Erythroblast (primary cell): Measurements from ENCODE around the gene KHDRBS2.

Experiments used
- DNase-seq, 2 experiments: peaks; one replicate each; lab custom pipeline; 2025; lab: John Stamatoyannopoulos, UW
- GATA1 ChIP-seq: IDR thresholded peaks from 2 replicates; pipeline ENCODE4 v1.6.1; 2011; ENCODE audit warnings: low read depth, mild to moderate bottlenecking, control low read depth, low read length, moderate library complexity
- POLR2A ChIP-seq: IDR thresholded peaks from 2 replicates; pipeline ENCODE4 v1.6.1; 2011; ENCODE audit warnings: mild to moderate bottlenecking, low read length

KHDRBS2 gene

GRCh38 chr6:62129127-62129526, 156.9 kb downstream of the KHDRBS2 start:
- no peak for TF ChIP-seq GATA1
- TF ChIP-seq POLR2A: no peak

GRCh38 chr6:62119401-62119800, 166.6 kb downstream of the KHDRBS2 start:
- no peak for DNase-seq
- TF ChIP-seq GATA1 (no peak), POLR2A (no peak)

More at GRCh38 chr6:62129127-62129526, 156.9 kb downstream of the KHDRBS2 start:
- no peak for DNase-seq

- no peak for TF ChIP-seq POLR2A
- no peak for TF ChIP-seq GATA1
- no peak for DNase-seq
These were observed 182.7 kb downstream of the KHDRBS2 start for GRCh38 chr6:62103186-62103859.

GRCh38 chr6:62102387-62102786, 183.6 kb downstream of the KHDRBS2 start:
- TF ChIP-seq GATA1: no peak
- no peak for TF ChIP-seq POLR2A
- DNase-seq: no peak

- no peak for TF ChIP-seq POLR2A
- TF ChIP-seq GATA1: no peak
- DNase-seq: no peak
These were observed 195.4 kb downstream of the KHDRBS2 start for GRCh38 chr6:62090442-62091229.

GRCh38 chr6:62089781-62090180, 196.2 kb downstream of the KHDRBS2 start:
- no peak for DNase-seq
- no peak for TF ChIP-seq GATA1
- no peak for TF ChIP-seq POLR2A

GRCh38 chr6:62086047-62086446, 200.0 kb downstream of the KHDRBS2 start:
- DNase-seq: no peak

GRCh38 chr6:62075869-62076268, 210.2 kb downstream of the KHDRBS2 start:
- no peak for TF ChIP-seq POLR2A
- TF ChIP-seq GATA1: no peak
- no peak for DNase-seq

More at GRCh38 chr6:62086047-62086446, 200.0 kb downstream of the KHDRBS2 start:
- no peak for TF ChIP-seq GATA1
- no peak for TF ChIP-seq POLR2A

- TF ChIP-seq POLR2A (no peak), GATA1 (no peak)
- DNase-seq: no peak
These were observed 226.1 kb downstream of the KHDRBS2 start for GRCh38 chr6:62059901-62060300.

- no peak for DNase-seq
- TF ChIP-seq POLR2A (no peak), GATA1 (no peak)
These were observed 228.7 kb downstream of the KHDRBS2 start for GRCh38 chr6:62057300-62057699.

- TF ChIP-seq GATA1 (no peak), POLR2A (no peak)
- no peak for DNase-seq
These were observed 240.5 kb downstream of the KHDRBS2 start for GRCh38 chr6:62045502-62045901.

GRCh38 chr6:62043084-62043483, 242.9 kb downstream of the KHDRBS2 start:
- DNase-seq: no peak
- TF ChIP-seq POLR2A (no peak), GATA1 (no peak)

- TF ChIP-seq GATA1: no peak
- no peak for TF ChIP-seq POLR2A
- no peak for DNase-seq
These were observed 243.6 kb downstream of the KHDRBS2 start for GRCh38 chr6:62042429-62042828.

GRCh38 chr6:62039605-62040004, 246.4 kb downstream of the KHDRBS2 start:
- no peak for DNase-seq
- TF ChIP-seq POLR2A (no peak), GATA1 (no peak)

GRCh38 chr6:62037445-62037844, 248.6 kb downstream of the KHDRBS2 start:
- DNase-seq: no peak
- TF ChIP-seq GATA1 (no peak), POLR2A (no peak)
